Fibroblast of gingiva (primary cell): ENCODE data around the gene ADISSP.

ENCODE experiments used
- DNase-seq: peaks from one replicate; pipeline ENCODE4 v3.0.0-alpha.2; 2011; ENCODE audit warnings: low read depth

ADISSP gene

GRCh38 chr20:3714092-3714491, 53.5 kb downstream of the ADISSP start:
- DNase-seq = no peak

GRCh38 chr20:3712279-3712873, 55.2 kb downstream of the ADISSP start, which contains the start of gene SIGLEC1:
Gene SIGLEC1 (minus strand): TSS chr20:3712600. CDS start chr20:3707128, 5,472 bp downstream.
- no peak for DNase-seq

GRCh38 chr20:3711484-3711941, 56.0 kb downstream of the ADISSP start:
- no peak for DNase-seq

- DNase-seq = peak; percentile 30
These were observed 56.7 kb downstream of the ADISSP start for GRCh38 chr20:3710703-3711483.

- no peak for DNase-seq
These were observed 57.5 kb downstream of the ADISSP start for GRCh38 chr20:3710011-3710466.

GRCh38 chr20:3707508-3707899, 60.0 kb downstream of the ADISSP start:
- no peak for DNase-seq

GRCh38 chr20:3706774-3707507, 60.6 kb downstream of the ADISSP start:
- DNase-seq = peak; percentile 42

- no peak for DNase-seq
These were observed 61.4 kb downstream of the ADISSP start for GRCh38 chr20:3705970-3706739.

- DNase-seq = no peak
These were observed 62.0 kb downstream of the ADISSP start for GRCh38 chr20:3705491-3705969.

GRCh38 chr20:3704087-3704486, 63.5 kb downstream of the ADISSP start:
- DNase-seq = no peak
